Urothelium cell line (cell line): ENCODE measurements around the gene PCDHGA2.
"Not testable (repeated sequence)": the region's sequence is repeated elsewhere in the genome, so short reads cannot be mapped to it uniquely, and the experiment has no call there.

ENCODE experiments used
- DNase-seq: peaks from one replicate; pipeline ENCODE4 v3.0.0; 2011; ENCODE audit warnings: low spot score, mixed read lengths
- FAIRE-seq: peaks from 2 replicates; lab custom pipeline; 2011; peaks lifted over from hg19 to GRCh38; lab: Jason Lieb, UNC

The PCDHGA2 gene

GRCh38 chr5:141375444-141376155, 37.0 kb downstream of the PCDHGA2 start:
- not testable (repeated sequence) for DNase-seq, FAIRE-seq

- DNase-seq = no peak
- FAIRE-seq = no peak
Observed at GRCh38 chr5:141382469-141383294, 44.1 kb downstream of the PCDHGA2 start, which contains the start of gene PCDHGA7. PCDHGA7 (plus strand) TSS chr5:141382742; CDS start chr5:141382900, 158 bp downstream.

- no peak for FAIRE-seq
- DNase-seq = no peak
Observed at GRCh38 chr5:141383345-141383744, 44.8 kb downstream of the PCDHGA2 start.

GRCh38 chr5:141384471-141385267, 46.1 kb downstream of the PCDHGA2 start:
- FAIRE-seq = no peak
- DNase-seq = no peak

GRCh38 chr5:141387557-141388311, 49.2 kb downstream of the PCDHGA2 start, which contains the start of gene PCDHGB4:
PCDHGB4 (plus strand) TSS chr5:141387698; CDS start chr5:141387885, 187 bp downstream.
- peak; percentile 20 for FAIRE-seq
- peak; percentile 14 for DNase-seq

GRCh38 chr5:141388661-141389060, 50.1 kb downstream of the PCDHGA2 start:
- FAIRE-seq = no peak
- DNase-seq = no peak

GRCh38 chr5:141389153-141390042, 50.8 kb downstream of the PCDHGA2 start:
- DNase-seq (no peak), FAIRE-seq (no peak)

GRCh38 chr5:141392429-141393198, 54.1 kb downstream of the PCDHGA2 start, which contains the start of gene PCDHGA8:
PCDHGA8 (plus strand) TSS chr5:141392633; CDS start chr5:141392814, 181 bp downstream.
- FAIRE-seq (no peak), DNase-seq (no peak)
